Keratinocyte (primary cell): ENCODE measurements around the gene COLGALT1. TPM values are rescaled to one million over a fixed set of nuclear protein-coding genes. Genes with fewer than 3 reads are reported as not detected.

Experiments
- DNase-seq: peaks from one replicate; pipeline ENCODE4 v3.0.0-alpha.2; 2011; ENCODE audit warnings: low read depth, missing footprints, low spot score
- FAIRE-seq: peaks from 2 replicates; lab custom pipeline; 2011; peaks lifted over from hg19 to GRCh38; lab: Jason Lieb, UNC
- H2AFZ ChIP-seq: 2 replicates; pipeline ENCODE4 v1.6.0; 2012; ENCODE audit warnings: low read length, control low read depth, inconsistent platforms; ENCODE audit not compliant: control insufficient read depth
- H3K27ac ChIP-seq: 2 replicates; pipeline ENCODE4 v1.5.1; 2011; ENCODE audit warnings: low read length; ENCODE audit not compliant: control insufficient read depth, insufficient read depth
- H3K27me3 ChIP-seq: 3 replicates; pipeline ENCODE4 v1.6.0; 2011; ENCODE audit warnings: low read length; ENCODE audit not compliant: control insufficient read depth, insufficient read depth; ENCODE audit errors: extremely low read depth
- H3K36me3 ChIP-seq, 2 experiments: 2 replicates in 1 of 2; 3 replicates in 1 of 2; pipeline ENCODE4 v1.5.1; 2011; ENCODE audit warnings: low read length in 2 of 2, mild to moderate bottlenecking in 1 of 2; ENCODE audit not compliant: control insufficient read depth in 2 of 2, insufficient read depth in 2 of 2; ENCODE audit errors: extremely low read depth in 1 of 2
- H3K4me1 ChIP-seq: 3 replicates; pipeline ENCODE4 v1.5.1; 2011; ENCODE audit warnings: low read length; ENCODE audit not compliant: control insufficient read depth, insufficient read depth; ENCODE audit errors: extremely low read depth
- H3K4me2 ChIP-seq: 3 replicates; pipeline ENCODE4 v1.6.0; 2011; ENCODE audit warnings: low read depth, low read length; ENCODE audit not compliant: control insufficient read depth, insufficient read depth; ENCODE audit errors: extremely low read depth
- H3K4me3 ChIP-seq, 3 experiments: fragments of 200-600 bp in 1 of 3; sonication (generic) in 1 of 3; 2 replicates in 2 of 3; 3 replicates in 1 of 3; pipeline ENCODE4 v1.5.1; 2011 to 2016; ENCODE audit warnings: low read length in 3 of 3, mild to moderate bottlenecking in 3 of 3, control low read depth in 2 of 3, inconsistent platforms in 1 of 3, low read depth in 1 of 3, mixed read lengths in 1 of 3, mixed run types in 1 of 3, moderate library complexity in 1 of 3; ENCODE audit not compliant: control insufficient read depth in 2 of 3, insufficient read depth in 2 of 3; ENCODE audit errors: extremely low read depth in 1 of 3
- H3K79me2 ChIP-seq: 2 replicates; pipeline ENCODE4 v1.6.0; 2012; ENCODE audit warnings: low read length; ENCODE audit not compliant: control insufficient read depth, insufficient read depth
- H3K9ac ChIP-seq: 3 replicates; pipeline ENCODE4 v1.6.0; 2011; ENCODE audit warnings: low read length; ENCODE audit not compliant: control insufficient read depth, insufficient read depth; ENCODE audit errors: extremely low read depth
- H3K9me1 ChIP-seq: 3 replicates; pipeline ENCODE4 v1.6.0; 2011; ENCODE audit warnings: low read length; ENCODE audit not compliant: control insufficient read depth, insufficient read depth; ENCODE audit errors: extremely low read depth
- H3K9me3 ChIP-seq: 2 replicates; pipeline ENCODE4 v1.5.1; 2012; ENCODE audit warnings: low read depth, low read length; ENCODE audit not compliant: control insufficient read depth
- H4K20me1 ChIP-seq: 3 replicates; pipeline ENCODE4 v1.6.0; 2011; ENCODE audit warnings: low read length; ENCODE audit not compliant: control insufficient read depth, insufficient read depth; ENCODE audit errors: extremely low read depth
- CTCF ChIP-seq, 3 experiments: IDR thresholded peaks in 1 of 3; conservative IDR thresholded peaks in 1 of 3; optimal IDR thresholded peaks in 1 of 3; 2 replicates in 2 of 3; 3 replicates in 1 of 3; pipeline versions ENCODE3 to v1.5.1; 2011; ENCODE audit warnings: low read length in 3 of 3, mild to moderate bottlenecking in 3 of 3, moderate library complexity in 2 of 3, control low read depth in 1 of 3, inconsistent platforms in 1 of 3; ENCODE audit not compliant: insufficient read depth in 2 of 3; ENCODE audit errors: extremely low read depth in 1 of 3
- EZH2 ChIP-seq: IDR thresholded peaks from one replicate; pipeline ENCODE4 v1.6.1; 2012; ENCODE audit warnings: inconsistent platforms, mild to moderate bottlenecking, low read length, moderate library complexity
- dilution Hi-C: fragments of 300-500 bp; cut with MboI; formaldehyde crosslinking; loops from one replicate; pipeline ENCODE4 v1.7.0; 2020; ENCODE audit warnings: low sequenced_read_pairs; ENCODE audit not compliant: extremely low pct_ligation_motif_present
- polyA plus RNA-seq, 5 experiments: library from polyadenylated mRNA; depleted of rRNA in 3 of 5; stranded (reverse) in 3 of 5; stranded (forward) in 1 of 5; unstranded in 1 of 5; fragments of >200 nt; gene quantifications; 1 replicate in 1 of 5; 2 replicates in 3 of 5; 3 replicates in 1 of 5; pipeline versions ENCODE4 v1.2.1 to v1.2.3, GENCODE V29; 2011 to 2012; ENCODE audit warnings: missing spikeins in 2 of 5, low read depth in 1 of 5, low replicate concordance in 1 of 5

Gene COLGALT1
- polyA plus RNA-seq, 1 donor (not counting 4 experiments of a cell fraction or from before 2014, with no cell fraction given): 89.4 TPM

DNA sequence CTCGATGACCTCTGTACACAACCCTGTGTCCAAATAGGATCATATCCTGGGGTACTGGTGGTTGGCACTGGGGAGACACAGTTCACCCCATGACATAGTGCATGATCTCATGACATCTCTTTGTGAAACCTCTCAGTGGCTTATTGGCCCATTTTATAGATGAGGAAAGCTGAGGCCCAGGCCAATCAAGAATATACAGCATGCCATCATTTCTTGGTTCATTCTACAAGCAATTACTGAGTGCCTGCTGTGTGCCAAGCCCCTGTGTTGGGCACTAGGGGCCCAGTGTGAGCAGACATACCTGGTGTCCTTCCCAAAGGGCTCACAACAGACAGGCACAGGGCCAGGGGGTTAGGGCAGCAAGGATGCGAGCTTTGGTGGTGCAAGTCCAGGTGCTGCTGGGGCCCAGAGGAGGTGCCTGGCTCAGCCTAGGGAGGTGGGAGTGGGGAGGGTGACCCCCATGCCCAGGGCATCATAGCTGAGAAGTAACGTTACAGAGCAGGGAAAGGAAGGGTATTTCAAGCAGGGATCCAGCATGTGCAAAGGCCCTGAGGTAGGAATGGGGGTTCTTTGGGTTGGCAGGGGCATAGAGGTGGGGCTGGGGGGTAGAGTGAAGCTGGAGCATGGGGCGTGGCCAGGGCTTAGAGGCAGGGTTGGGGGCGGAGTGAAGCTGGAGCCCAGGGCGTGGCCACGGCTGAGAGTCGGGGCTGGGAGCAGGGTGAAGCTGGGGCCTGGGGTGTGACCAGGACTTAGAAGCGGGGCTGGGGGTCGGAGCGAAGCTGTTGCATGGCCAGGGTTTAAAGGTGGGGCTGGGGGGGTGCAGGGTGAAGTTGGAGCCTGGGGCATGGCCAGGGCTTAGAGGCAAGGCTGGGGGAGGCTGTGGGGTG, 20.7 kb downstream of the COLGALT1 start:
- FAIRE-seq: no peak

GRCh38 chr19:17576758-17577456, 21.5 kb downstream of the COLGALT1 start:
- Histone ChIP-seq H3K4me3 (no peak overlapping the region), H4K20me1 (peaks cover 2% of the 10 kb centered on the region), H3K27me3 (no peaks in the 10 kb centered on the region), H3K9ac (no peak overlapping the region), H3K79me2 (no peaks in the 10 kb centered on the region), H3K27ac (no peak overlapping the region), H2AFZ (no peak overlapping the region), H3K4me2 (no peak overlapping the region), H3K9me3 (no peaks in the 10 kb centered on the region), H3K4me1 (peaks cover 14% of the 10 kb centered on the region), H3K36me3 (peaks cover 28 to 42% of the 10 kb centered on the region in 2 experiments), H3K9me1 (no peaks in the 10 kb centered on the region)
- FAIRE-seq (no peak), DNase-seq (peak; percentile 53)
- dilution Hi-C loops: no loop called here
- TF ChIP-seq CTCF (optimal IDR thresholded peaks at IDR 0.05 in 1 of 3, IDR thresholded peaks at IDR 0.05 in 1 of 3, conservative IDR thresholded peaks at IDR 0.05 in 1 of 3; ENCODE audit: extremely low read depth in 1 of 3, insufficient read depth in 2 of 3, low read length in 3 of 3) (no peak), EZH2 (no peak)

More for the DNA sequence above, 20.7 kb downstream of the COLGALT1 start:
- Histone ChIP-seq H3K4me3 (no peak overlapping the region), H4K20me1 (peaks cover 2% of the 10 kb centered on the region), H3K27ac (no peak overlapping the region), H3K27me3 (no peaks in the 10 kb centered on the region), H3K9me1 (no peaks in the 10 kb centered on the region), H3K9me3 (no peaks in the 10 kb centered on the region), H3K79me2 (no peaks in the 10 kb centered on the region), H3K4me2 (no peak overlapping the region), H2AFZ (no peak overlapping the region), H3K9ac (no peak overlapping the region), H3K4me1 (peaks cover 14% of the 10 kb centered on the region), H3K36me3 (peaks cover 23 to 37% of the 10 kb centered on the region in 2 experiments)
- dilution Hi-C loops: no loop called here
- TF ChIP-seq EZH2 (no peak), CTCF (optimal IDR thresholded peaks at IDR 0.05 in 1 of 3, IDR thresholded peaks at IDR 0.05 in 1 of 3, conservative IDR thresholded peaks at IDR 0.05 in 1 of 3; ENCODE audit: extremely low read depth in 1 of 3, insufficient read depth in 2 of 3, low read length in 3 of 3) (no peak)
- no peak for DNase-seq
